Central memory CD8-positive, alpha-beta T cell (primary cell): ENCODE data around the gene CFAP61.

Experiments
- ATAC-seq: fragments of 150-1000 bp; cut with Tn5 transposase; replicated peaks from 2 replicates; pipeline ENCODE4 v1.10.0; 2022; ENCODE audit warnings: mild to moderate bottlenecking, moderate FRiP score, moderate number of reproducible peaks; ENCODE audit not compliant: poor library complexity, severe bottlenecking; ENCODE audit errors: extremely low read depth
- DNase-seq, 2 donors: peaks; one replicate each; pipeline ENCODE4 v3.0.0; 2021; ENCODE audit warnings: low spot score in 2 of 2
- H3K27ac Mint-ChIP-seq: one replicate; pipeline ENCODE4 v1.8.0; 2022; ENCODE audit warnings: low read depth, mild to moderate bottlenecking, moderate library complexity, mixed read lengths
- H3K27me3 Mint-ChIP-seq: one replicate; pipeline ENCODE4 v1.8.0; 2022; ENCODE audit warnings: mixed read lengths
- H3K36me3 Mint-ChIP-seq: one replicate; pipeline ENCODE4 v1.8.0; 2022; ENCODE audit warnings: mild to moderate bottlenecking, moderate library complexity, mixed read lengths; ENCODE audit not compliant: insufficient read depth
- H3K4me1 Mint-ChIP-seq: one replicate; pipeline ENCODE4 v1.8.0; 2022; ENCODE audit warnings: mixed read lengths
- H3K4me3 Mint-ChIP-seq: one replicate; pipeline ENCODE4 v1.8.0; 2022; ENCODE audit warnings: mild to moderate bottlenecking, moderate library complexity, mixed read lengths
- H3K9me3 Mint-ChIP-seq: one replicate; pipeline ENCODE4 v1.8.0; 2022; ENCODE audit warnings: mixed read lengths

CFAP61 gene

DNA sequence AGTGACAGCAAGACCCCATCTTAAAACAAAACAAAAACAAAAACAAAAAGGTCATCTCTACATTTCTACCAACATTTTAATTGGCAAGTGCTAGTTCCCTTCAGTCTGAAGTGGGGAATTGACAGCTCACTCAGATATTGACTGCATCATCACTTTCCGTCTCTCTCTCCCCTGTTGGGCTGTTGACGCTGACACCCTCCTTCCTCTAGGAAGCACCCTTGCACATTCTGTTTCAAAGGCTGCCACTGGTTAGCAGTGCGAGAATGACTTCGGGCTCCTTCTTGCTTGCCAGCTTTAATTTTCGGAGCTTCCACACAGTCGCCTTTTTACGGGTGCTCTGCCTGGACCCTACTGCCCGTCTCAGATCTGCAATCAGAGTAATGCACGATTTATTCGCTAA, 218.9 kb downstream of the CFAP61 start:
- ATAC-seq (no peak), DNase-seq (no peak)
- Mint-ChIP-seq H3K4me3 (no peak overlapping the region), H3K27me3 (peaks cover 20% of the 10 kb centered on the region), H3K27ac (no peak overlapping the region), H3K36me3 (no peaks in the 10 kb centered on the region), H3K4me1 (no peaks in the 10 kb centered on the region), H3K9me3 (no peaks in the 10 kb centered on the region)

DNA sequence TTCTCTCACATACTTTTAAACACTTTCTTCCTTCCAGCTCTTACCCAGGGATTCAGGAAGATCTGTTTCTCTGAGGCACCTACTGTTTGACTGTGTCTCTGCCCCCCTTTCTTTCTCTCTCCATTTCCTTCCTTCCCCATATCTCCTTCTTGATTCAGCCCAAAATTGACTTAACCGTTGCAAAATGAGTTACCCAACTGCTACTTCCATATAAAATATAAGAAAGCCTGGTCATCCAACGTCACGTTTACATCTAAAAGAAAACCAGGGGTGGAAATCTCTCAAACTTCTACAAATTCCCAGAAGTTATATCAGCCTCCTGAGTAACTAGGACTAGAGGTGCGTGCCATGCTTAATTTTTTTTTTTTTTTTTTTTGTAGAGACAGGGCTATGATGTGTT, 220.4 kb downstream of the CFAP61 start:
- Mint-ChIP-seq H3K9me3 (no peaks in the 10 kb centered on the region), H3K27me3 (peaks cover 17% of the 10 kb centered on the region), H3K36me3 (no peaks in the 10 kb centered on the region), H3K4me3 (no peak overlapping the region), H3K4me1 (no peaks in the 10 kb centered on the region), H3K27ac (no peak overlapping the region)
- no peak for DNase-seq
- no peak for ATAC-seq

DNA sequence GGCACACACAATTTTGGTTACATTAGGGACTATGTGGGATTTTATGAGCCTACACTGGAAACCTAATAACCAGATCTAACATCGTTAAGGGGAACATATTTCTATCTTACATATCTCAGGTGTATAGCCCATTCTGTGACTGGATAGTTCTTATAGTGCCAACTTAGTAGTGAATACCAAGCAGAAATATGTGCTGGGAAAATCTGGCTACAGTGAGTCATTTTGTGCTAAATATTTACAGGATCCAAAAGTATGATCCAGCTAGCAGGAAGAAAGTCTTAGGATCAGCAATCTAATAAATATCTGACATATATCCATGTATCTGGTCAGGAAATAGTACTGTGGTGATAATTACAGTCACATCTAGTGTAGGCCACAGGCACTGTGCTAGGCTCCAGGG, 221.0 kb downstream of the CFAP61 start:
- H3K4me3 Mint-ChIP-seq: no peak overlapping the region

DNA sequence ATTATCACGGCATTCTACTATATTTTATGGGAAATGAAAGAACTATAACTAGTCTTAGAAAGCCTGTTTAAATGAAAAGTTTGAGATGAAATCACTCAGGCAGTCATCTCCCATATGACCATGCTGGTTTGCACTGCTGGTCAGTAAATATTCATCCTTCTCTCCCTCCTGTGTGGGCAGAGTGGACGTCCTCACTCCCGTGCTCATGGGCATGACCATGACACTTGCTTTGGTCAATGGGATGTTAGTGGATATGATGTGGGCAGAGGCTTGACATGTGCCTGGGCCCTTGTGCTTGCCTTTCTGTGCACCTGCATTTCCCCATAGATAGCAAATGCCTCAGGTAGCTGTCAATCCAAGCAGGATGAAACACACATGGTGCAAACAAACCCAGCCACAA, 222.5 kb downstream of the CFAP61 start:
- Mint-ChIP-seq H3K9me3 (peaks cover under 1% of the 10 kb centered on the region), H3K36me3 (no peaks in the 10 kb centered on the region), H3K27ac (no peak overlapping the region), H3K27me3 (peaks cover 27% of the 10 kb centered on the region), H3K4me1 (no peaks in the 10 kb centered on the region), H3K4me3 (no peak overlapping the region)
- ATAC-seq (no peak), DNase-seq (no peak)

More for the DNA sequence above, 221.0 kb downstream of the CFAP61 start:
- H3K4me1 Mint-ChIP-seq: no peaks in the 10 kb centered on the region
- no peak for ATAC-seq
- no peak overlapping the region for H3K27ac Mint-ChIP-seq
- no peaks in the 10 kb centered on the region for H3K9me3 Mint-ChIP-seq
- no peaks in the 10 kb centered on the region for H3K36me3 Mint-ChIP-seq
- no peak for DNase-seq
- H3K27me3 Mint-ChIP-seq: peaks cover 21% of the 10 kb centered on the region

DNA sequence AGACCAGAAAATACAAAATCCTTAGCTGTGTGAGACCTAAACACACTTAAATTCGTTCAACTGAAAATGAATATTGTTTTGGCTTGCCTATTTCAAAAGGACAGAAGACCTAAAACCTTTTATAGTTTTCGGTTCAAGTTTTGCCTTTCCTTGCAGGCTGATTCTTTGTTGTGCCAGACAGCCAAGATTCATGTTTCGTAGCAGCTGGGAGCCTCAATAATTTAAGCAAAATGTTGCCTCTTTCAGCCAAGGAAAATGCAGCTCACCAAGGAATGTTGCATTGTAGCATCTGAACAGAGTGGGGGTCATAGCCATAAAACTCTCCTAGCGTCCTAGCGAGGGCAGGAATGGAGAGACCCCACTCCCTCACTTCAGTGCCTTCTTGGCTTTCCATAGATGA, 223.3 kb downstream of the CFAP61 start:
- no peak overlapping the region for H3K27ac Mint-ChIP-seq
- H3K9me3 Mint-ChIP-seq: peaks cover 4% of the 10 kb centered on the region
- H3K27me3 Mint-ChIP-seq: peaks cover 33% of the 10 kb centered on the region
- DNase-seq: no peak
- no peak overlapping the region for H3K4me3 Mint-ChIP-seq
- no peak for ATAC-seq
- no peaks in the 10 kb centered on the region for H3K4me1 Mint-ChIP-seq
- no peaks in the 10 kb centered on the region for H3K36me3 Mint-ChIP-seq

DNA sequence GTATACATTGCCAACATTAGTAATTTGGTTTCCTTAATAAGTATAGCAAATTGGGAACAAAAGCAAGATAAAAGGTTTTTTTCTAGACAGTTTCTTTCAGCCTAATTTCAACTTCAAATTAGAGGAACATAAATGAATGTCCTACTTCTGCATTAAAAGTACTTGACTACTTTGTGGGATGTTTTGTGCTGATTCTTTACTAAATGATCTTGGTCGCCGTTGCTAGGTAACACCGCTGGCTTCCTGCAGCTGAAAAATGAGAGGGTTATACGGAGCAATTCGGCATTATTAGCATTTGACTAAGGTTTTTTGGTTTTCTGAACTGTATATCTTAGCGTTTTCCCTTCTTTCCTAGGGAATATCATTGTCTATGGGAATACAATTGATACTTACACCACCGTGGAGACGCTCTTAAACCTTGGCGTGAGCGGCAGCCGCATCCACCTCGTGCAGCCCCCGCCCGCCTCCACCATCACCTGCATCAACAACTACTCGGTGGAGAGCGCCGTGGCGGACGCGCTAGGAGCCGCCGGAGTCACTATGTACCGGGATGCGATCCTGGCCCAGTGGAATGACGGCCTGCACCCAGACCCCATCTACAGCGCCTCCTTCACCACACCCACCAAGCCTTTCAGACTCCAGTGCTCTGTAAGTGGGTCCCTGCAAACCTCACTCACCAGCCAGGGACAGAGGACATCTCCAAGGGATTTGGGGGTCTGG, 224.6 kb downstream of the CFAP61 start:
- Mint-ChIP-seq H3K4me3 (no peak overlapping the region), H3K9me3 (peaks cover 4% of the 10 kb centered on the region), H3K36me3 (no peaks in the 10 kb centered on the region), H3K27ac (no peak overlapping the region), H3K4me1 (no peaks in the 10 kb centered on the region), H3K27me3 (peaks cover 27% of the 10 kb centered on the region)
- ATAC-seq (no peak), DNase-seq (no peak)

DNA sequence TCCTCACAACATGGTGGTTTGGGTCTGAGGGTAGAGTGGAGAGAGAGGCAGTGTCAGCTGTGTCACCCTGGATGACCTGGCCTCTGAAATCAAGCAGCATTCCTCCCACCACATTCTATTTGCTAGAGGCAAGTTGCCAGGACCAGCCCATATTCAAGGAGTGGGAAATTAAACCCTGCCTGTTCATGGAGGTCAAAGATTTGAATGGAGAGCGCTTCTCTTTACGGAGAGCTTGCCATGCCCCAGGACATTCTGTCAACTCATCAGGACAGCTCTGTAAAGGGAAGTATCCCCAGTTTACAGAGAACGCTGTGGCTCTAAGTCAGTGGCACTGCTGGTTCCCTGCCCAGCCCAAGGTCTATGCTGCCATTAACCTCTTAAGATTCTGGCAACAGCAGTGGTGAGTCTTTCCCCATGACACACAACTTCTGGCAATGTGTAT, 225.6 kb downstream of the CFAP61 start:
- no peak overlapping the region for H3K4me3 Mint-ChIP-seq
- H3K4me1 Mint-ChIP-seq: no peaks in the 10 kb centered on the region
- peaks cover 4% of the 10 kb centered on the region for H3K9me3 Mint-ChIP-seq
- H3K27ac Mint-ChIP-seq: no peak overlapping the region
- ATAC-seq (no peak), DNase-seq (no peak)
- H3K36me3 Mint-ChIP-seq: no peaks in the 10 kb centered on the region
- H3K27me3 Mint-ChIP-seq: peaks cover 27% of the 10 kb centered on the region

DNA sequence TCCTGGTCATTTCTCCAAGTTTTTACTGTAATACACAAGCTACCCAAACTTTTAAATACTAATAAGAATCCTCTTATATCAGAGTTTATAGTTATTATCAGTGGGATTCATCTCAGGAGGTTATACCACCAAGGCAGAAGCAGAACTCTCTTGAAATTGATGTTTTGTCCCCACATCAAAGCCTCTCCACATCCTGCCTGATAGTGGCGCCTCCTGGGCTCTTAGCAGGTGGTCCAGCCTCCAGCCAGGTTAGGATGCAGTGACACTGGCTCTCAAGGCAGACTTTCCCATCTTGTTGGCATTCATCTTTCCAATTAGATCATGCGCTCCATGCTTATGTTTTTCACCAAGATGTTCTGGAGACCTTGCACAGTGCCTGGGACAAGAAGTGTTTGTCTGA, 233.7 kb downstream of the CFAP61 start:
- Mint-ChIP-seq H3K27me3 (peaks cover 48% of the 10 kb centered on the region), H3K4me1 (no peaks in the 10 kb centered on the region), H3K9me3 (no peaks in the 10 kb centered on the region), H3K27ac (no peak overlapping the region), H3K4me3 (no peak overlapping the region), H3K36me3 (no peaks in the 10 kb centered on the region)
- DNase-seq (no peak), ATAC-seq (no peak)

DNA sequence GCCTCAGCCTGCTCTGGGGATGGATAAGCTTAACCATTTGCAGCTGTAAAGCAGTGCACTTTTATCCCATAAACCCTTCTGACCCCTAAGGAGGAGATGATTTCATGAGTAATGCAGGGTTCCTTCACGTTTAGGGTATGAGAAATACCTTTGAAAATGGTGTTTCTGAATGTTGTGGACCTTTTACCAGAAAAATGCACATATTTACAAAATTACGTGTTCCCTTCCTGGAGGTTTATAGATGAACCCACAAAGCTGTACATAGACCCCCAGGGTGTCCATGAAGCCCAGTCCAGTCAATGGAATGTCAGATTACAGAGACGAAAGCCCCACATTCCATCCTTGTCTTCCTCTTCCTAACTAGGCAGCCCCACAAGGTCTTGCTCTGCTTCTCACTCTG, 237.0 kb downstream of the CFAP61 start:
- Mint-ChIP-seq H3K4me1 (no peaks in the 10 kb centered on the region), H3K9me3 (no peaks in the 10 kb centered on the region), H3K27ac (no peak overlapping the region), H3K4me3 (no peak overlapping the region), H3K27me3 (peaks cover 44% of the 10 kb centered on the region), H3K36me3 (no peaks in the 10 kb centered on the region)
- ATAC-seq (no peak), DNase-seq (no peak)

DNA sequence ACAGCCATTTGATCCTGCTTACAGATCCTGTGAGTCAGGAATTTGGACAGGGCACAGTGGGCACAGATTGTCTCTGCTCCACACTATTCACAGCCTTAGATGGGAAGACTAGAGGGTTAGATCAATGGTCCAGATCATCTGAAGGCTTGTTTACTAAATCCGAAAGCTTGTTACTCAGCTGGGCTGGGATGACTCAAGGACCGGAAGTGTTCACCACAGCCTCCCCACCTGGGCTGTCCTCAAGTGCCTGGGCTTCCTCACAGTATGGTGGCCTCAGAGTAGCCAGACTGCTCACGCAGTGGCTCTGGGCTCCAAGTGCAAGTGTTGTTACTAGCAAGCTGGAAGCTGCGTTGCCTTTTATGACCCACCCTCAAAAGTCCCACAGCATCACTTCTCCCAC, 240.1 kb downstream of the CFAP61 start:
- Mint-ChIP-seq H3K27ac (no peak overlapping the region), H3K36me3 (no peaks in the 10 kb centered on the region), H3K4me1 (no peaks in the 10 kb centered on the region), H3K27me3 (peaks cover 29% of the 10 kb centered on the region), H3K9me3 (no peaks in the 10 kb centered on the region), H3K4me3 (no peak overlapping the region)
- no peak for ATAC-seq
- no peak for DNase-seq

DNA sequence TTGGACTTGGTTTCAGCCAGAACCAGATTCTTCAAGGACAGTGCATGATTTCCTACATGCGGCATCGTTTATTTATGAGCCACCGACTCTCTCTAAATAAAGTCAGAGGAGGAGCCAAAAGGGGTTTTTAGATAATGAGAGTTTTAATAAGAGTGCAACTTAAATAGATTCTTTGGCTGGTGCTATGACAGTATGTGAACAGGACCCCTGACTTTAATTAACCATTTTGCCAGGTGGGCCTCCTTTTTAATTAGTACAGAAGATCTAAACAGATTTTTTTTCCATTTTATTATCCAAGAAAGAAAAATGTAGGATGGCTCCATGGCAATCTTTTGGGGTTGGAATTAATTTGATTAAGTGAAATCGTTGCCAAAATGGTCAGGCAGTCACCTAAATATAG, 240.8 kb downstream of the CFAP61 start:
- Mint-ChIP-seq H3K9me3 (no peaks in the 10 kb centered on the region), H3K27me3 (peaks cover 23% of the 10 kb centered on the region), H3K27ac (no peak overlapping the region), H3K4me3 (no peak overlapping the region), H3K4me1 (no peaks in the 10 kb centered on the region), H3K36me3 (no peaks in the 10 kb centered on the region)
- no peak for DNase-seq
- no peak for ATAC-seq

DNA sequence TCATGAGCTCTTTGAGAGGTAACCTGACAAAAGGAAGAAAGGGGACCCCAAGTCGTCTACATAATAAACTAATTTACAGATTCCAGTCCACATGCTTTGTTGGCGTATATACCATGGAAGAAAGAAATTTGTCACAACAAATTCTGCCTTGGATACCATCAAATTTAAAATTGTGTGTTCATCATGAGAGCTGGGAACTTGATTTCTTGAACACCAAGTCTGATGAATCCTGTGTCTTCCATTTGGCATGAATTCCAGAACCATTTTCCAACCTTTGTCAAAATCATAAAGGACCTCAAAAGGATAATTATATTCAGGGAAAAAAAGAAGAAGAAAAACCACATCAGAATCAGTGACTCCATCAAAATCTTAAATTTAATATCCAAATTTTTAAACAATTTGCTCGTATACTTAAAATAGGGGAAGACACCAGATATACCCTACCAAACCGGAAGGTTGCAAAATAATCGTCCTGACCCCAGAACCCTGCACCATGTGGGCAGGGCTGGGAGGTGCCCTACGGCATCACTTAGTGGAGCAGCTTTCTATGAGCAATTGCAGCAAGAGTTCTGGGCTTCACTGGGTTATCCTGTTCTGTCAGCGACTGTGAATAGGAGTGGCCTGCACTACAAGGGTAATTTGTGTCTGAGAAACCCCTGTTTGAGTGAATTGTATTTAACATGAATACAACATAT, 241.5 kb downstream of the CFAP61 start:
- Mint-ChIP-seq H3K27me3 (peaks cover 16% of the 10 kb centered on the region), H3K4me3 (no peak overlapping the region), H3K36me3 (no peaks in the 10 kb centered on the region), H3K9me3 (no peaks in the 10 kb centered on the region), H3K27ac (no peak overlapping the region), H3K4me1 (no peaks in the 10 kb centered on the region)
- no peak for ATAC-seq
- DNase-seq: no peak
